PC-9 (cell line): ENCODE results near the gene PROM1. TPM values are rescaled to one million over a fixed set of nuclear protein-coding genes. Genes with fewer than 3 reads are reported as not detected.

Source experiments
- BruUV-seq: library from RNA; stranded (reverse); fragments of 400-500 nt; replicated peaks from 2 replicates; lab custom pipeline; 2021; lab: Mats Ljungman, UMichigan
- CTCF ChIA-PET: fragments of 300-600 bp; sonication (Branson Sonifier 250); formaldehyde crosslinking; loops from one replicate; lab custom pipeline; 2022; ENCODE audit warnings: antibody characterized with exemption; lab: Charles Lee
- POLR2A ChIA-PET: fragments of 300-600 bp; sonication (Branson Sonifier 250); formaldehyde crosslinking; loops from one replicate; lab custom pipeline; 2022; ENCODE audit warnings: antibody characterized with exemption; ENCODE audit not compliant: unreplicated experiment; lab: Charles Lee
- DNase-seq, 2 experiments: peaks; one replicate each; pipeline versions ENCODE4 v3.0.0 to v3.0.0-alpha.2; 2015 to 2022; ENCODE audit warnings: mixed read lengths in 1 of 2
- H2AFZ ChIP-seq: fragments of 200-600 bp; sonication (generic); 2 replicates; pipeline ENCODE4 v1.8.1; 2017; ENCODE audit warnings: antibody characterized with exemption
- H3F3A ChIP-seq: fragments of 200-600 bp; sonication (generic); 2 replicates; pipeline ENCODE4 v1.8.1; 2017; ENCODE audit warnings: antibody characterized with exemption, mild to moderate bottlenecking, low read depth; ENCODE audit not compliant: insufficient read depth
- H3K27ac ChIP-seq: fragments of 200-600 bp; sonication (generic); 2 replicates; pipeline ENCODE4 v1.6.1; 2016; ENCODE audit warnings: mixed run types
- H3K27me3 ChIP-seq: fragments of 200-600 bp; sonication (generic); 2 replicates; pipeline ENCODE4 v1.6.1; 2016; ENCODE audit warnings: low read depth, mixed run types; ENCODE audit not compliant: insufficient read depth
- H3K36me3 ChIP-seq: fragments of 200-600 bp; sonication (generic); 2 replicates; pipeline ENCODE4 v1.6.1; 2016; ENCODE audit warnings: low read depth, mixed run types
- H3K4me1 ChIP-seq: fragments of 200-600 bp; sonication (generic); replicated peaks from 2 replicates; pipeline ENCODE4 v1.6.1; 2016; ENCODE audit warnings: mixed run types; ENCODE audit not compliant: insufficient read depth
- H3K4me2 ChIP-seq: fragments of 200-600 bp; sonication (generic); 2 replicates; pipeline ENCODE4 v1.6.1; 2017; ENCODE audit warnings: mixed run types
- H3K4me3 ChIP-seq: fragments of 200-600 bp; sonication (generic); 2 replicates; pipeline ENCODE4 v1.6.1; 2016; ENCODE audit warnings: mixed run types
- H3K79me2 ChIP-seq: fragments of 200-600 bp; sonication (generic); 2 replicates; pipeline ENCODE4 v1.6.1; 2017; ENCODE audit warnings: low read depth, mixed run types
- H3K9me2 ChIP-seq: fragments of 200-600 bp; sonication (generic); 2 replicates; pipeline ENCODE4 v1.8.1; 2017; ENCODE audit warnings: mild to moderate bottlenecking; ENCODE audit not compliant: insufficient read depth
- H3K9me3 ChIP-seq: fragments of 200-600 bp; sonication (generic); 2 replicates; pipeline ENCODE4 v1.8.1; 2016; ENCODE audit warnings: low read depth; ENCODE audit not compliant: insufficient read depth
- H4K20me1 ChIP-seq: fragments of 200-600 bp; sonication (generic); 2 replicates; pipeline ENCODE4 v1.8.1; 2017; ENCODE audit not compliant: insufficient read depth
- EZH2 ChIP-seq: fragments of 200-600 bp; sonication (generic); IDR thresholded peaks from 2 replicates; pipeline ENCODE4 v1.8.0; 2017; ENCODE audit warnings: antibody characterized with exemption, low read depth
- intact Hi-C: fragments of 100-400 bp; cut with micrococcal nuclease; formaldehyde crosslinking; loops from one replicate; pipeline ENCODE4 v1.10.0; 2022; ENCODE audit not compliant: unreplicated experiment
- total RNA-seq: library from RNA; stranded (reverse); gene quantifications from 2 replicates; pipeline ENCODE4 v1.2.3, GENCODE V29; 2021
- TF ChIP-seq, protein P1 (sequence below): fragments of 200-600 bp; sonication (generic); conservative IDR thresholded peaks from 2 replicates; pipeline ENCODE4 v1.6.1; 2017; ENCODE audit warnings: mixed run types, antibody characterized with exemption, mild to moderate bottlenecking, moderate library complexity

The PROM1 gene
- total RNA-seq, 1 experiment from 2014 or later, result not detected

- Histone ChIP-seq H3K4me2 (no peak overlapping the region), H4K20me1 (no peaks in the 10 kb centered on the region), H3K27ac (no peak overlapping the region), H3K36me3 (no peaks in the 10 kb centered on the region), H3F3A (no peaks in the 10 kb centered on the region), H2AFZ (no peak overlapping the region), H3K9me2 (no peaks in the 10 kb centered on the region), H3K4me3 (no peak overlapping the region), H3K27me3 (no peaks in the 10 kb centered on the region; the same call in 1 of the 2 replicates), H3K79me2 (no peaks in the 10 kb centered on the region), H3K9me3 (no peaks in the 10 kb centered on the region), H3K4me1 (no peaks in the 10 kb centered on the region)
- CTCF ChIA-PET, result no interaction called here
- TF ChIP-seq, protein P1, sequence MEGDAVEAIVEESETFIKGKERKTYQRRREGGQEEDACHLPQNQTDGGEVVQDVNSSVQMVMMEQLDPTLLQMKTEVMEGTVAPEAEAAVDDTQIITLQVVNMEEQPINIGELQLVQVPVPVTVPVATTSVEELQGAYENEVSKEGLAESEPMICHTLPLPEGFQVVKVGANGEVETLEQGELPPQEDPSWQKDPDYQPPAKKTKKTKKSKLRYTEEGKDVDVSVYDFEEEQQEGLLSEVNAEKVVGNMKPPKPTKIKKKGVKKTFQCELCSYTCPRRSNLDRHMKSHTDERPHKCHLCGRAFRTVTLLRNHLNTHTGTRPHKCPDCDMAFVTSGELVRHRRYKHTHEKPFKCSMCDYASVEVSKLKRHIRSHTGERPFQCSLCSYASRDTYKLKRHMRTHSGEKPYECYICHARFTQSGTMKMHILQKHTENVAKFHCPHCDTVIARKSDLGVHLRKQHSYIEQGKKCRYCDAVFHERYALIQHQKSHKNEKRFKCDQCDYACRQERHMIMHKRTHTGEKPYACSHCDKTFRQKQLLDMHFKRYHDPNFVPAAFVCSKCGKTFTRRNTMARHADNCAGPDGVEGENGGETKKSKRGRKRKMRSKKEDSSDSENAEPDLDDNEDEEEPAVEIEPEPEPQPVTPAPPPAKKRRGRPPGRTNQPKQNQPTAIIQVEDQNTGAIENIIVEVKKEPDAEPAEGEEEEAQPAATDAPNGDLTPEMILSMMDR, result no peak
- TF ChIP-seq EZH2, result no peak
- no peak for DNase-seq
- BruUV-seq, result no TSS peak
- POLR2A ChIA-PET, result no interaction called here
- intact Hi-C loops, result no loop called here
Observed at GRCh38 chr4:16109256-16109655, 25.4 kb upstream of the PROM1 start.

DNA sequence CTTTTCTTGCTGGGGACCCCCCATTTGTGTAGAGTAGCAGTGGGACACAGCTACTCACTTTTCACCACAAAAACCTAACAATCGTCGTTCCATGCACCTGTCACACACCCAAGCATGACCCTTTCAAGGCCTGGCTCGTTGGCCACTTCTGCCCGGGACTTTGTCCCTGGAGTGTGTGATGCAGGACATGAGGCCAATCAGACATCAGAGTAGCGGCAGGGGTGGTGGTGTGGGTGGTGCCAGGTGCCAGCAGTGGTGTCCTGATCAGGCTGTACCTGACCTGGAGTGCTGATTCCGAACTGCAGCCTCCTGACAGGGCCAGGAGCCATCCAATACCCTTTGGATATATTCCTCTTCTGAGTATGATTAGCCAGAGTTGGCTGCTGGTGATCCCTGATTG, 23.1 kb upstream of the PROM1 start:
- Histone ChIP-seq H3K4me2 (no peak overlapping the region), H3K36me3 (no peaks in the 10 kb centered on the region), H2AFZ (no peak overlapping the region), H3K9me3 (no peaks in the 10 kb centered on the region), H3K79me2 (no peaks in the 10 kb centered on the region), H3F3A (no peaks in the 10 kb centered on the region), H3K27me3 (peaks cover 6% of the 10 kb centered on the region; the same call in 1 of the 2 replicates), H3K9me2 (no peaks in the 10 kb centered on the region), H3K27ac (no peak overlapping the region), H3K4me1 (no peaks in the 10 kb centered on the region), H3K4me3 (no peak overlapping the region), H4K20me1 (no peaks in the 10 kb centered on the region)
- CTCF ChIA-PET, result no interaction called here
- TF ChIP-seq EZH2, result no peak
- TF ChIP-seq, protein P1, result no peak
- intact Hi-C loops, result no loop called here
- DNase-seq, result no peak
- POLR2A ChIA-PET, result no interaction called here
- BruUV-seq, result no TSS peak

DNA sequence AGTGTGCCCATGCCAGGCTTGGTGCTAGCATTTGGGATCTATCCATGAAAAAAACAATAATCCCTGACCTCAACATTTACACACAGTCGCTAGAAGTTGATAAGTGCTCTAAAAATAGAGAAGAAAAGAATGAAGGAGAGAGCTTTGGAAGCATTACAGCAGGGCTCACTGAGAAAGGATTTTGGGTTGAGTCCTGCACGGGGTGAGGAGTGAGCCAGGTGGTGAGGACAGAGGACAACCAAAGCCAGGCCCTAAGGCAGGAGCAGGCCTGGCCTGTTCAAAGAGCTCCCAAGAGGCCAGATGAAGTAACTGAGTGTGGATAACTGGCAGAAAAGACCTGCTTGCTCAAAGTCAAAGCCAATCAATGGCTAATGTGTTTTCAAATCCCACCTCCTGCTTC, 20.7 kb upstream of the PROM1 start:
- no peaks in the 10 kb centered on the region for H4K20me1 ChIP-seq
- intact Hi-C loops, result no loop called here
- no peak overlapping the region for H3K4me2 ChIP-seq
- peaks cover 11% of the 10 kb centered on the region; the same call in 1 of the 2 replicates for H3K27me3 ChIP-seq
- H2AFZ ChIP-seq, result no peak overlapping the region
- no peak for TF ChIP-seq EZH2
- TF ChIP-seq, protein P1, result no peak
- ChIA-PET CTCF (no interaction called here), POLR2A (no interaction called here)
- H3K4me1 ChIP-seq, result no peaks in the 10 kb centered on the region
- no peaks in the 10 kb centered on the region for H3K36me3 ChIP-seq
- no peaks in the 10 kb centered on the region for H3K9me2 ChIP-seq
- H3K9me3 ChIP-seq, result no peaks in the 10 kb centered on the region
- H3K4me3 ChIP-seq, result no peak overlapping the region
- H3F3A ChIP-seq, result no peaks in the 10 kb centered on the region
- no peak for DNase-seq
- H3K79me2 ChIP-seq, result no peaks in the 10 kb centered on the region
- H3K27ac ChIP-seq, result no peak overlapping the region
- no TSS peak for BruUV-seq
